GM12878 (cell line): ENCODE data around the gene CDKN2B. TPM values are rescaled to one million over a fixed set of nuclear protein-coding genes. Genes with fewer than 3 reads are reported as not detected.

ENCODE experiments used
- ATAC-seq: fragments of 200-7000 bp; cut with Tn5 transposase; 3 replicates; pipeline ENCODE4 v1.9.1; 2020; ENCODE audit warnings: mild to moderate bottlenecking, moderate library complexity
- BruUV-seq: library from RNA; stranded (reverse); fragments of 400-500 nt; replicated peaks from 2 replicates; lab custom pipeline; 2021; lab: Mats Ljungman, UMichigan
- CTCF ChIA-PET: fragments of 300-600 bp; sonication (Branson Sonifier 250); formaldehyde crosslinking; extraction: SDS; loops from one replicate; lab custom pipeline; 2021; ENCODE audit warnings: inconsistent platforms; lab: Yijun Ruan, JAX
- POLR2A ChIA-PET: fragments of 350-600 bp; formaldehyde crosslinking; extraction: SDS; loops from one replicate; lab custom pipeline; 2021; ENCODE audit warnings: inconsistent platforms; lab: Charles Lee
- RAD21 ChIA-PET: fragments of 300-600 bp; sonication (Branson Sonifier 250); formaldehyde crosslinking; loops from one replicate; lab custom pipeline; 2023; ENCODE audit warnings: antibody characterized with exemption; ENCODE audit not compliant: unreplicated experiment; lab: Charles Lee
- SMC1A ChIA-PET: fragments of 300-600 bp; sonication (Branson Sonifier 250); formaldehyde crosslinking; loops from one replicate; lab custom pipeline; 2023; ENCODE audit not compliant: unreplicated experiment, uncharacterized antibody; lab: Charles Lee
- DNase-seq: peaks from one replicate; pipeline ENCODE4 v3.0.0-alpha.2; 2011; ENCODE audit warnings: low read depth, low spot score
- FAIRE-seq: peaks from 3 replicates; lab custom pipeline; 2011; peaks lifted over from hg19 to GRCh38; lab: Jason Lieb, UNC
- H2AFZ ChIP-seq: 2 replicates; pipeline ENCODE4 v1.6.0; 2011; ENCODE audit warnings: low read depth, low read length, control low read depth; ENCODE audit not compliant: control insufficient read depth
- H3K27ac ChIP-seq: 2 replicates; pipeline ENCODE4 v1.5.1; 2011; ENCODE audit warnings: control low read depth; ENCODE audit not compliant: control insufficient read depth, insufficient read depth
- H3K27me3 ChIP-seq, 2 experiments: replicated peaks in 1 of 2; 2 replicates each; pipeline versions ENCODE4 v1.6.0 to v1.6.1; 2011; ENCODE audit warnings: low read length in 1 of 2; ENCODE audit not compliant: control insufficient read depth in 2 of 2, insufficient read depth in 2 of 2
- H3K36me3 ChIP-seq, 2 experiments: 2 replicates each; pipeline ENCODE4 v1.5.1; 2011; ENCODE audit warnings: low read length in 1 of 2; ENCODE audit not compliant: control insufficient read depth in 2 of 2, insufficient read depth in 2 of 2
- H3K4me1 ChIP-seq: 2 replicates; pipeline ENCODE4 v1.6.1; 2011; ENCODE audit warnings: mild to moderate bottlenecking, low read length, moderate library complexity, mixed read lengths; ENCODE audit not compliant: control insufficient read depth, insufficient read depth
- H3K4me2 ChIP-seq: 2 replicates; pipeline ENCODE4 v1.6.0; 2011; ENCODE audit warnings: control low read depth; ENCODE audit not compliant: control insufficient read depth, insufficient read depth
- H3K4me3 ChIP-seq: fragments of 200-600 bp; sonication (generic); 2 replicates; pipeline ENCODE4 v1.5.1; 2016
- H3K79me2 ChIP-seq: 2 replicates; pipeline ENCODE4 v1.6.0; 2011; ENCODE audit warnings: low read length; ENCODE audit not compliant: control insufficient read depth, insufficient read depth
- H3K9ac ChIP-seq: 2 replicates; pipeline ENCODE4 v1.8.0; 2011; ENCODE audit warnings: low read length, control low read depth, mixed read lengths; ENCODE audit not compliant: control insufficient read depth, insufficient read depth
- H3K9me3 ChIP-seq: replicated peaks from 3 replicates; pipeline ENCODE4 v1.5.1; 2011; ENCODE audit warnings: mild to moderate bottlenecking, low read length; ENCODE audit not compliant: control insufficient read depth, insufficient read depth
- H4K20me1 ChIP-seq: 2 replicates; pipeline ENCODE4 v1.6.0; 2011; ENCODE audit not compliant: control insufficient read depth, insufficient read depth
- BHLHE40 ChIP-seq, 2 experiments: fragments of 450-650 bp in 1 of 2; IDR thresholded peaks; 2 replicates each; pipeline ENCODE4 v1.6.1; 2011 to 2017; ENCODE audit warnings: low read depth in 2 of 2, borderline replicate concordance in 1 of 2, improper control_type of control experiment in 1 of 2, low read length in 1 of 2, mild to moderate bottlenecking in 1 of 2
- BRCA1 ChIP-seq: IDR thresholded peaks from 2 replicates; pipeline ENCODE4 v1.6.1; 2011; ENCODE audit warnings: low read depth, low read length, improper control_type of control experiment
- CBX5 ChIP-seq: sonication (generic); IDR thresholded peaks from 2 replicates; pipeline ENCODE4 v1.6.1; 2016; ENCODE audit warnings: low read depth, moderate library complexity, mild to moderate bottlenecking, inconsistent platforms
- ETV6 ChIP-seq, 2 experiments: fragments of 450-650 bp in 1 of 2; IDR thresholded peaks in 1 of 2; conservative IDR thresholded peaks in 1 of 2; 2 replicates each; pipeline ENCODE4 v1.6.1; 2014; ENCODE audit warnings: antibody characterized with exemption in 1 of 2, borderline replicate concordance in 1 of 2, low read depth in 1 of 2, mild to moderate bottlenecking in 1 of 2, moderate library complexity in 1 of 2
- GABPA ChIP-seq: IDR thresholded peaks from 2 replicates; pipeline ENCODE4 v1.6.1; 2014; ENCODE audit warnings: antibody characterized with exemption, low read depth, mild to moderate bottlenecking, inconsistent platforms
- RUNX3 ChIP-seq: IDR thresholded peaks from 2 replicates; pipeline ENCODE4 v1.6.1; 2012; ENCODE audit warnings: low read length, inconsistent platforms
- YY1 ChIP-seq: IDR thresholded peaks from 2 replicates; pipeline ENCODE4 v1.6.1; 2011; ENCODE audit warnings: low read depth, mild to moderate bottlenecking, low read length
- WGBS: methylation state at CpG from one replicate; pipeline ENCODE4 v1.1.6; 2016; ENCODE audit warnings: low lambda C conversion rate; ENCODE audit not compliant: insufficient replicate concordance, insufficient coverage; ENCODE audit errors: missing lambda C conversion rate; 5-methylcytosine and 5-hydroxymethylcytosine counted together
- in situ Hi-C: fragments of 300-500 bp; cut with MboI; formaldehyde crosslinking; loops from 9 replicates; pipeline ENCODE4 v1.14.3; 2018; ENCODE audit warnings: mixed read lengths
- intact Hi-C: fragments of 100-400 bp; cut with micrococcal nuclease; formaldehyde crosslinking; loops from one replicate; pipeline ENCODE4 v1.14.2; 2022; ENCODE audit not compliant: unreplicated experiment
- polyA plus RNA-seq, 11 experiments: library from polyadenylated mRNA; depleted of rRNA in 4 of 11; unstranded in 6 of 11; stranded (reverse) in 5 of 11; fragments of >200 nt; fragmentation: Nextera tagmentation in 4 of 11; fragmentation: Illumina TruSeq in 1 of 11; extraction: Ambion mirVana in 4 of 11; extraction: Trizol in 1 of 11; gene quantifications; 1 replicate in 1 of 11; 2 replicates in 10 of 11; pipeline versions ENCODE4 v1.2.1 to v1.2.3, GENCODE V29; 2011 to 2016; ENCODE audit warnings: inconsistent platforms in 2 of 11, missing spikeins in 2 of 11, low read depth in 1 of 11
- total RNA-seq, 4 experiments: library from RNA; depleted of rRNA in 3 of 4; stranded (reverse); fragments of >200 nt in 3 of 4; fragmentation: Illumina TruSeq in 1 of 4; extraction: Trizol in 1 of 4; gene quantifications; 2 replicates each; pipeline versions ENCODE4 v1.2.1 to v1.2.3, GENCODE V29; 2013 to 2021
- TF ChIP-seq, protein P1 (sequence below): IDR thresholded peaks from 2 replicates; pipeline ENCODE4 v1.6.1; 2012; ENCODE audit warnings: low read length, inconsistent platforms

CDKN2B gene
- total and polyA plus RNA-seq, 10 of the 15 experiments (the other 5 are each of a cell fraction or from before 2014, with no cell fraction given) = 0.03 to 0.47 (median 0.08) TPM; not detected in 1

DNA sequence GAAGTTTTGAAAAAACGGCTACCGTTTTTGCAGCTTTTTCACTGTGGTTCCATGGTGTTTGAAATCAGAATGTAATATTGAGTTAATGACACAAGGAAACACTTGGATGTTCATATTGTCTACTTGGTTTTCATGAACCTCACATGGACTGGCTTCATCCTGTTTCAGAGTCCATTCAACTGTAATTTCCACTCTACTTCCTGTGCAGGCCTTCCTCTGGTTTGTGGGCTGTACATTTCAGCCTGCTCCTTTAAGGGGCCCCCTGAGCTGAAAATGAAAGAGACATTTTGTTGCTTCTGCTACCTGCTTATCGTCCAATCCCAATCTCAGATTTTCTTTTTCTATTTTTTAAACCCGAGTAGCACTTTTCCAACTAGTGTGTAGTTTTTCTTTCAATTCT, 41.8 kb upstream of the CDKN2B start:
- SMC1A ChIA-PET = interaction anchor here (0.6 to 1.4 kb wide), 6 partner anchors 9 to 542 kb away, joined by 3 to 4 read pairs (median 3); no protein-coding TSS in a partner anchor

More for the DNA sequence above, 41.8 kb upstream of the CDKN2B start:
- H3K4me3 ChIP-seq = no peak overlapping the region
- H3K9me3 ChIP-seq = no peaks in the 10 kb centered on the region
- peak overlapping the region; percentile 4; the same call in 1 of the 2 replicates for H3K4me2 ChIP-seq
- 64% methylated on average over 4 of the region's 4 CpGs for WGBS
- H3K27ac ChIP-seq = no peak overlapping the region
- no peaks in the 10 kb centered on the region for H4K20me1 ChIP-seq
- CTCF ChIA-PET = interaction anchor here (1.0 to 2.1 kb wide), 5 partner anchors 13 to 237 kb away, joined by 3 to 7 read pairs (median 4); no protein-coding TSS in a partner anchor
- FAIRE-seq (peak; percentile 70), ATAC-seq (peak; percentile 76), DNase-seq (no peak)
- in situ Hi-C loops (no loop called here), intact Hi-C loops (no loop called here)
- no TSS peak for BruUV-seq
- H3K9ac ChIP-seq = no peak overlapping the region
- H3K27me3 ChIP-seq = no peaks in the 10 kb centered on the region
- H2AFZ ChIP-seq = peak overlapping the region; percentile 69
- RAD21 ChIA-PET = interaction anchor here (1.0 kb wide), 1 partner anchor 11 kb away, joined by 3 read pairs; no protein-coding TSS in a partner anchor
- TF ChIP-seq BRCA1 (no peak), CBX5 (peak; percentile 63; the same call in 1 of the 2 replicates), GABPA (peak; percentile 60; the same call in 1 of the 2 replicates), RUNX3 (peak; percentile 48), YY1 (0 out of 2 replicates have a peak, but pooled peaks have one; percentile 24), ETV6 (conservative IDR thresholded peaks at IDR 0.05 in 1 of 2, IDR thresholded peaks at IDR 0.05 in 1 of 2; ENCODE audit: borderline replicate concordance in 1 of 2, low read depth in 1 of 2) (peak in 1 of 2 experiments; percentile 11; a peak in 1 of 4 replicates), BHLHE40 (IDR thresholded peaks at IDR 0.05; ENCODE audit: borderline replicate concordance in 1 of 2, low read depth in 2 of 2, low read length in 1 of 2) (no peak)
- TF ChIP-seq, protein P1, sequence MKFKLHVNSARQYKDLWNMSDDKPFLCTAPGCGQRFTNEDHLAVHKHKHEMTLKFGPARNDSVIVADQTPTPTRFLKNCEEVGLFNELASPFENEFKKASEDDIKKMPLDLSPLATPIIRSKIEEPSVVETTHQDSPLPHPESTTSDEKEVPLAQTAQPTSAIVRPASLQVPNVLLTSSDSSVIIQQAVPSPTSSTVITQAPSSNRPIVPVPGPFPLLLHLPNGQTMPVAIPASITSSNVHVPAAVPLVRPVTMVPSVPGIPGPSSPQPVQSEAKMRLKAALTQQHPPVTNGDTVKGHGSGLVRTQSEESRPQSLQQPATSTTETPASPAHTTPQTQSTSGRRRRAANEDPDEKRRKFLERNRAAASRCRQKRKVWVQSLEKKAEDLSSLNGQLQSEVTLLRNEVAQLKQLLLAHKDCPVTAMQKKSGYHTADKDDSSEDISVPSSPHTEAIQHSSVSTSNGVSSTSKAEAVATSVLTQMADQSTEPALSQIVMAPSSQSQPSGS = 0 out of 2 replicates have a peak, but pooled peaks have one; percentile 22
- POLR2A ChIA-PET = no interaction called here
- H3K36me3 ChIP-seq = no peaks in the 10 kb centered on the region
- H3K79me2 ChIP-seq = no peaks in the 10 kb centered on the region
- H3K4me1 ChIP-seq = no peaks in the 10 kb centered on the region
